HepG2 (cell line): ENCODE measurements around the gene TRIM67. TPM values are rescaled to one million over a fixed set of nuclear protein-coding genes. Genes with fewer than 3 reads are reported as not detected.

Source experiments
- ARNTL ChIP-seq: sonication (generic); formaldehyde crosslinking; IDR thresholded peaks from 2 replicates; pipeline ENCODE4 v1.4.0; 2020; ENCODE audit warnings: mild to moderate bottlenecking, missing genetic modification reagents
- HMG20A ChIP-seq: IDR thresholded peaks from 2 replicates; pipeline ENCODE4 v1.6.1; 2016; ENCODE audit warnings: borderline replicate concordance
- POLR2A ChIP-seq, 2 experiments: IDR thresholded peaks; 2 replicates each; pipeline ENCODE4 v1.6.1; 2011; ENCODE audit warnings: low read depth in 2 of 2, low read length in 2 of 2, mild to moderate bottlenecking in 1 of 2, moderate library complexity in 1 of 2; ENCODE audit not compliant: insufficient read depth in 1 of 2
- REL ChIP-seq: sonication (generic); formaldehyde crosslinking; conservative IDR thresholded peaks from 2 replicates; pipeline ENCODE4 v1.8.0; 2022; ENCODE audit warnings: mild to moderate bottlenecking, missing genetic modification reagents, moderate library complexity
- SALL2 ChIP-seq: sonication (generic); formaldehyde crosslinking; IDR thresholded peaks from 2 replicates; pipeline ENCODE4 v1.8.1; 2023; ENCODE audit warnings: mild to moderate bottlenecking, missing genetic modification reagents, inconsistent platforms
- SOX13 ChIP-seq, 3 experiments: fragments of 450-650 bp in 1 of 3; sonication (generic) in 1 of 3; formaldehyde crosslinking in 1 of 3; IDR thresholded peaks in 2 of 3; conservative IDR thresholded peaks in 1 of 3; 2 replicates each; pipeline versions ENCODE4 v1.5.0 to v1.6.1; 2016 to 2020; ENCODE audit warnings: antibody characterized with exemption in 1 of 3, mild to moderate bottlenecking in 1 of 3, missing compliant biosample characterization in 1 of 3, missing genetic modification reagents in 1 of 3, moderate library complexity in 1 of 3
- TGIF2 ChIP-seq: IDR thresholded peaks from 2 replicates; pipeline ENCODE4 v1.6.1; 2016; ENCODE audit warnings: control low read depth, missing compliant biosample characterization
- ZFP1 ChIP-seq: IDR thresholded peaks from 2 replicates; pipeline ENCODE4 v1.6.1; 2016
- ZNF160 ChIP-seq: sonication (generic); formaldehyde crosslinking; IDR thresholded peaks from 2 replicates; pipeline ENCODE4 v1.8.0; 2022; ENCODE audit warnings: mild to moderate bottlenecking, inconsistent platforms, missing genetic modification reagents
- ZNF501 ChIP-seq: sonication (generic); formaldehyde crosslinking; IDR thresholded peaks from 2 replicates; pipeline ENCODE4 v1.5.1; 2020; ENCODE audit warnings: mild to moderate bottlenecking, moderate library complexity, missing genetic modification reagents
- ZNF556 ChIP-seq: sonication (generic); formaldehyde crosslinking; IDR thresholded peaks from 2 replicates; pipeline ENCODE4 v1.4.0; 2020; ENCODE audit warnings: mild to moderate bottlenecking, missing genetic modification reagents, borderline replicate concordance
- ZNF749 ChIP-seq: sonication (generic); formaldehyde crosslinking; IDR thresholded peaks from 2 replicates; pipeline ENCODE4 v1.8.0; 2022; ENCODE audit warnings: mild to moderate bottlenecking, missing genetic modification reagents, moderate library complexity, borderline replicate concordance
- ZNF777 ChIP-seq: sonication (generic); formaldehyde crosslinking; IDR thresholded peaks from 2 replicates; pipeline ENCODE4 v1.4.0; 2020; ENCODE audit warnings: missing genetic modification reagents
- ZNF781 ChIP-seq: sonication (generic); formaldehyde crosslinking; IDR thresholded peaks from 2 replicates; pipeline ENCODE4 v1.5.1; 2020; ENCODE audit warnings: borderline replicate concordance, mild to moderate bottlenecking, missing genetic modification reagents; ENCODE audit errors: not compliant biosample characterization
- ZNF790 ChIP-seq: sonication (generic); formaldehyde crosslinking; IDR thresholded peaks from 2 replicates; pipeline ENCODE4 v1.8.0; 2022; ENCODE audit warnings: missing genetic modification reagents, mild to moderate bottlenecking, borderline replicate concordance
- ZSCAN31 ChIP-seq: sonication (generic); formaldehyde crosslinking; IDR thresholded peaks from 2 replicates; pipeline ENCODE4 v1.5.0; 2020; ENCODE audit warnings: low read depth, mild to moderate bottlenecking, missing genetic modification reagents
- polyA plus RNA-seq, 8 experiments: library from polyadenylated mRNA; depleted of rRNA in 3 of 8; stranded (reverse) in 7 of 8; unstranded in 1 of 8; fragments of >200 nt; fragmentation: Illumina TruSeq in 4 of 8; extraction: Trizol in 4 of 8; gene quantifications; 2 replicates each; pipeline versions ENCODE4 v1.2.1 to v1.2.3, GENCODE V29; 2011 to 2016; ENCODE audit warnings: low read depth in 4 of 8, missing spikeins in 1 of 8, mixed read lengths in 1 of 8; ENCODE audit not compliant: insufficient read depth in 1 of 8
- total RNA-seq, 5 experiments: library from RNA; depleted of rRNA; stranded (reverse); fragments of >200 nt; fragmentation: Illumina TruSeq; extraction: Trizol; gene quantifications; 2 replicates each; pipeline ENCODE4 v1.2.3, GENCODE V29; 2016; ENCODE audit warnings: low read depth in 1 of 5
- TF ChIP-seq, protein P1 (sequence below): IDR thresholded peaks from 2 replicates; pipeline ENCODE4 v1.4.0; 2020; ENCODE audit warnings: mild to moderate bottlenecking, missing genetic modification reagents
- TF ChIP-seq, protein P2 (sequence below): sonication (generic); formaldehyde crosslinking; IDR thresholded peaks from 2 replicates; pipeline ENCODE4 v1.4.0; 2020; ENCODE audit warnings: mild to moderate bottlenecking, missing genetic modification reagents
- TF ChIP-seq, protein P3 (sequence below): IDR thresholded peaks from 2 replicates; pipeline ENCODE4 v1.6.1; 2016; ENCODE audit warnings: mild to moderate bottlenecking
- TF ChIP-seq, protein P4 (sequence below): sonication (generic); formaldehyde crosslinking; IDR thresholded peaks from 2 replicates; pipeline ENCODE4 v1.4.0; 2020; ENCODE audit warnings: missing genetic modification reagents
- TF ChIP-seq, protein P5 (sequence below): sonication (generic); formaldehyde crosslinking; IDR thresholded peaks from 2 replicates; pipeline ENCODE4 v1.5.0; 2020; ENCODE audit warnings: mild to moderate bottlenecking, missing genetic modification reagents, borderline replicate concordance

Gene TRIM67
- total and polyA plus RNA-seq, 2 of the 13 experiments (the other 11 are each of a cell fraction or from before 2014, with no cell fraction given), result not detected

DNA sequence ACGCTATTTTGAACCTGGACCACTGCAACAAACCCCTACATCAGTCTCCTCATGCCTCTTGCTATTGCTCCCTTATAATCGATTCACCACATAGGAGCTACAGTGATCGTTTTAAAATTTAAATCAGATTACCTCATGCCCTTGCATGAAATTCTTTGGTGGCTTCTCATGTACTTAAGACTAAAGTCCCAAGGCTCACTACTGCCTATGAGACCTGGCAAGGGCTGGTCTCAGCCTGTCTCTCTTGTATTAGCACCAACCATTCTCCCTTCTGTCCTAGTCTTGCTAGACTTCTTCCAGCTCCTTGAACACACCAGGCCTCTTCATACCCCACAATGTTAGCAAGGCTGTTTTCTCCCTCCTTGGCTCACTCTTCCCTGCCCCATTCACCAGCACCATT is 72.6 kb downstream of the TRIM67 start (continued):
- TF ChIP-seq, protein P1, sequence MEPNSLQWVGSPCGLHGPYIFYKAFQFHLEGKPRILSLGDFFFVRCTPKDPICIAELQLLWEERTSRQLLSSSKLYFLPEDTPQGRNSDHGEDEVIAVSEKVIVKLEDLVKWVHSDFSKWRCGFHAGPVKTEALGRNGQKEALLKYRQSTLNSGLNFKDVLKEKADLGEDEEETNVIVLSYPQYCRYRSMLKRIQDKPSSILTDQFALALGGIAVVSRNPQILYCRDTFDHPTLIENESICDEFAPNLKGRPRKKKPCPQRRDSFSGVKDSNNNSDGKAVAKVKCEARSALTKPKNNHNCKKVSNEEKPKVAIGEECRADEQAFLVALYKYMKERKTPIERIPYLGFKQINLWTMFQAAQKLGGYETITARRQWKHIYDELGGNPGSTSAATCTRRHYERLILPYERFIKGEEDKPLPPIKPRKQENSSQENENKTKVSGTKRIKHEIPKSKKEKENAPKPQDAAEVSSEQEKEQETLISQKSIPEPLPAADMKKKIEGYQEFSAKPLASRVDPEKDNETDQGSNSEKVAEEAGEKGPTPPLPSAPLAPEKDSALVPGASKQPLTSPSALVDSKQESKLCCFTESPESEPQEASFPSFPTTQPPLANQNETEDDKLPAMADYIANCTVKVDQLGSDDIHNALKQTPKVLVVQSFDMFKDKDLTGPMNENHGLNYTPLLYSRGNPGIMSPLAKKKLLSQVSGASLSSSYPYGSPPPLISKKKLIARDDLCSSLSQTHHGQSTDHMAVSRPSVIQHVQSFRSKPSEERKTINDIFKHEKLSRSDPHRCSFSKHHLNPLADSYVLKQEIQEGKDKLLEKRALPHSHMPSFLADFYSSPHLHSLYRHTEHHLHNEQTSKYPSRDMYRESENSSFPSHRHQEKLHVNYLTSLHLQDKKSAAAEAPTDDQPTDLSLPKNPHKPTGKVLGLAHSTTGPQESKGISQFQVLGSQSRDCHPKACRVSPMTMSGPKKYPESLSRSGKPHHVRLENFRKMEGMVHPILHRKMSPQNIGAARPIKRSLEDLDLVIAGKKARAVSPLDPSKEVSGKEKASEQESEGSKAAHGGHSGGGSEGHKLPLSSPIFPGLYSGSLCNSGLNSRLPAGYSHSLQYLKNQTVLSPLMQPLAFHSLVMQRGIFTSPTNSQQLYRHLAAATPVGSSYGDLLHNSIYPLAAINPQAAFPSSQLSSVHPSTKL (CRISPR knock-in tag), result no peak
- TF ChIP-seq, protein P2, sequence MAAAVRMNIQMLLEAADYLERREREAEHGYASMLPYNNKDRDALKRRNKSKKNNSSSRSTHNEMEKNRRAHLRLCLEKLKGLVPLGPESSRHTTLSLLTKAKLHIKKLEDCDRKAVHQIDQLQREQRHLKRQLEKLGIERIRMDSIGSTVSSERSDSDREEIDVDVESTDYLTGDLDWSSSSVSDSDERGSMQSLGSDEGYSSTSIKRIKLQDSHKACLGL (CRISPR knock-in tag), result no peak
- TF ChIP-seq ZFP1 (CRISPR knock-in tag) (0 out of 2 replicates have a peak, but pooled peaks have one; percentile 8), ZNF160 (CRISPR knock-in tag) (no peak), POLR2A (IDR thresholded peaks at IDR 0.05; ENCODE audit: insufficient read depth in 1 of 2, low read depth in 2 of 2, low read length in 2 of 2) (peak in 1 of 2 experiments; percentile 2; a peak in 1 of 4 replicates), ZNF790 (CRISPR knock-in tag) (no peak), SOX13 (IDR thresholded peaks at IDR 0.05) (no peak), SOX13 (CRISPR knock-in tag; conservative IDR thresholded peaks at IDR 0.05 in 1 of 2, IDR thresholded peaks at IDR 0.05 in 1 of 2) (no peak), ZNF749 (CRISPR knock-in tag) (no peak), REL (CRISPR knock-in tag) (no peak), ZSCAN31 (no peak), SALL2 (CRISPR knock-in tag) (no peak), HMG20A (CRISPR knock-in tag) (no peak), TGIF2 (CRISPR knock-in tag) (no peak), ARNTL (CRISPR knock-in tag) (no peak), ZNF777 (no peak), ZNF781 (no peak), ZNF556 (CRISPR knock-in tag) (no peak), ZNF501 (no peak)
- TF ChIP-seq, protein P3, sequence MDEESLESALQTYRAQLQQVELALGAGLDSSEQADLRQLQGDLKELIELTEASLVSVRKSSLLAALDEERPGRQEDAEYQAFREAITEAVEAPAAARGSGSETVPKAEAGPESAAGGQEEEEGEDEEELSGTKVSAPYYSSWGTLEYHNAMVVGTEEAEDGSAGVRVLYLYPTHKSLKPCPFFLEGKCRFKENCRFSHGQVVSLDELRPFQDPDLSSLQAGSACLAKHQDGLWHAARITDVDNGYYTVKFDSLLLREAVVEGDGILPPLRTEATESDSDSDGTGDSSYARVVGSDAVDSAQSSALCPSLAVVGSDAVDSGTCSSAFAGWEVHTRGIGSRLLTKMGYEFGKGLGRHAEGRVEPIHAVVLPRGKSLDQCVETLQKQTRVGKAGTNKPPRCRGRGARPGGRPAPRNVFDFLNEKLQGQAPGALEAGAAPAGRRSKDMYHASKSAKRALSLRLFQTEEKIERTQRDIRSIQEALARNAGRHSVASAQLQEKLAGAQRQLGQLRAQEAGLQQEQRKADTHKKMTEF (CRISPR knock-in tag), result no peak
- TF ChIP-seq, protein P4, sequence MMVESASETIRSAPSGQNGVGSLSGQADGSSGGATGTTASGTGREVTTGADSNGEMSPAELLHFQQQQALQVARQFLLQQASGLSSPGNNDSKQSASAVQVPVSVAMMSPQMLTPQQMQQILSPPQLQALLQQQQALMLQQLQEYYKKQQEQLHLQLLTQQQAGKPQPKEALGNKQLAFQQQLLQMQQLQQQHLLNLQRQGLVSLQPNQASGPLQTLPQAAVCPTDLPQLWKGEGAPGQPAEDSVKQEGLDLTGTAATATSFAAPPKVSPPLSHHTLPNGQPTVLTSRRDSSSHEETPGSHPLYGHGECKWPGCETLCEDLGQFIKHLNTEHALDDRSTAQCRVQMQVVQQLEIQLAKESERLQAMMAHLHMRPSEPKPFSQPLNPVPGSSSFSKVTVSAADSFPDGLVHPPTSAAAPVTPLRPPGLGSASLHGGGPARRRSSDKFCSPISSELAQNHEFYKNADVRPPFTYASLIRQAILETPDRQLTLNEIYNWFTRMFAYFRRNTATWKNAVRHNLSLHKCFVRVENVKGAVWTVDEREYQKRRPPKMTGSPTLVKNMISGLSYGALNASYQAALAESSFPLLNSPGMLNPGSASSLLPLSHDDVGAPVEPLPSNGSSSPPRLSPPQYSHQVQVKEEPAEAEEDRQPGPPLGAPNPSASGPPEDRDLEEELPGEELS (CRISPR knock-in tag), result no peak
- TF ChIP-seq, protein P5, sequence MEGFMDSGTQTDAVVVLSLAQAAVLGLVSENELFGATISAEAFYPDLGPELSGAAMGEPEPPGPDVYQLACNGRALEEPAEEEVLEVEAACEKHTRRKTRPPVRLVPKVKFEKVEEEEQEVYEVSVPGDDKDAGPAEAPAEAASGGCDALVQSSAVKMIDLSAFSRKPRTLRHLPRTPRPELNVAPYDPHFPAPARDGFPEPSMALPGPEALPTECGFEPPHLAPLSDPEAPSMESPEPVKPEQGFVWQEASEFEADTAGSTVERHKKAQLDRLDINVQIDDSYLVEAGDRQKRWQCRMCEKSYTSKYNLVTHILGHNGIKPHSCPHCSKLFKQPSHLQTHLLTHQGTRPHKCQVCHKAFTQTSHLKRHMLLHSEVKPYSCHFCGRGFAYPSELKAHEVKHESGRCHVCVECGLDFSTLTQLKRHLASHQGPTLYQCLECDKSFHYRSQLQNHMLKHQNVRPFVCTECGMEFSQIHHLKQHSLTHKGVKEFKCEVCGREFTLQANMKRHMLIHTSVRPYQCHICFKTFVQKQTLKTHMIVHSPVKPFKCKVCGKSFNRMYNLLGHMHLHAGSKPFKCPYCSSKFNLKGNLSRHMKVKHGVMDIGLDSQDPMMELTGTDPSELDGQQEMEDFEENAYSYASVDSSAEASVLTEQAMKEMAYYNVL (CRISPR knock-in tag), result 0 out of 2 replicates have a peak, but pooled peaks have one; percentile 24
